ENCODE measurements around the gene ADAMTS2. TPM values are rescaled to one million over a fixed set of nuclear protein-coding genes. Genes with fewer than 3 reads are reported as not detected.

The ADAMTS2 gene
- total RNA-seq, 1 experiment from 2014 or later: 3.9 TPM

- ATAC-seq: no peak
- DNase-seq (ENCODE audit: low read depth, low spot score): no peak
- no peaks in the 10 kb centered on the region for H3K9me3 ChIP-seq (ENCODE audit: control insufficient read depth in 1 of 2, insufficient read depth in 1 of 2, low read depth in 1 of 2, low read length in 2 of 2)
- CTCF ChIA-PET: no interaction called here
- H3K9ac ChIP-seq (ENCODE audit: low read length): no peak overlapping the region
- intact Hi-C loops (cut with micrococcal nuclease): no loop called here
- no peaks in the 10 kb centered on the region for H3K27me3 ChIP-seq (ENCODE audit: insufficient read depth, low read length)
- H3K79me2 ChIP-seq (ENCODE audit: insufficient read depth, low read length): no peaks in the 10 kb centered on the region
- no TSS peak for BruUV-seq (replicated peaks)
- no peak overlapping the region for H3K4me2 ChIP-seq (ENCODE audit: low read length)
- RAD21 ChIA-PET (ENCODE audit: low non-redundant PET in 1 of 2, low total read pairs in 2 of 2, uncharacterized antibody in 2 of 2, unreplicated experiment in 2 of 2): no interaction called here
- H4K20me1 ChIP-seq (ENCODE audit: insufficient read depth): no peaks in the 10 kb centered on the region
- POLR2A ChIA-PET: no interaction called here
- no peaks in the 10 kb centered on the region for H3K36me3 ChIP-seq (ENCODE audit: control insufficient read depth in 1 of 2, insufficient read depth in 2 of 2, low read length in 2 of 2)
- no peaks in the 10 kb centered on the region for H3K9me2 ChIP-seq (ENCODE audit: insufficient read depth)
- H2AFZ ChIP-seq (ENCODE audit: low read depth, low read length, poor library complexity, severe bottlenecking): no peak overlapping the region
- no peak for TF ChIP-seq POLR2AphosphoS5 (IDR thresholded peaks at IDR 0.05; ENCODE audit: low read depth, low read length)
- no peak for TF ChIP-seq SRF (IDR thresholded peaks at IDR 0.05; ENCODE audit: low read depth)
- no peak for TF ChIP-seq YY1 (IDR thresholded peaks at IDR 0.05; ENCODE audit: extremely low read depth, insufficient replicate concordance, low read depth, low read length)
- no peak for TF ChIP-seq ZBTB33 (IDR thresholded peaks at IDR 0.05; ENCODE audit: extremely low read depth, insufficient replicate concordance, low read length)
- TF ChIP-seq SIN3A (IDR thresholded peaks at IDR 0.05; ENCODE audit: low read depth): no peak
- TF ChIP-seq MAX (IDR thresholded peaks at IDR 0.05): no peak
- no peak for TF ChIP-seq CTCF (IDR thresholded peaks at IDR 0.05 in 2 of 3, conservative IDR thresholded peaks at IDR 0.05 in 1 of 3; ENCODE audit: borderline replicate concordance in 1 of 3, insufficient read depth in 1 of 3, low read depth in 2 of 3, low read length in 2 of 3)
- TF ChIP-seq ELF1 (IDR thresholded peaks at IDR 0.05; ENCODE audit: borderline replicate concordance, low read depth): no peak
- no peak for TF ChIP-seq RAD21 (IDR thresholded peaks at IDR 0.05; ENCODE audit: low read depth)
- TF ChIP-seq SP1 (IDR thresholded peaks at IDR 0.05; ENCODE audit: low read depth): no peak
- no peak for TF ChIP-seq FOSL1 (IDR thresholded peaks at IDR 0.05; ENCODE audit: low read depth)
- no peak for TF ChIP-seq REST (IDR thresholded peaks at IDR 0.05; ENCODE audit: low read depth)
- no peak for TF ChIP-seq ATF3 (IDR thresholded peaks at IDR 0.05)
- TF ChIP-seq CBX3 (IDR thresholded peaks at IDR 0.05; ENCODE audit: low read depth): no peak
- no peak for TF ChIP-seq POLR2A (IDR thresholded peaks at IDR 0.05; ENCODE audit: borderline replicate concordance, extremely low read depth, insufficient read depth, insufficient read length)
- no peak for TF ChIP-seq EZH2 (IDR thresholded peaks at IDR 0.05)
- no peak for TF ChIP-seq JUND (IDR thresholded peaks at IDR 0.05)
- H3K4me1 ChIP-seq (ENCODE audit: control insufficient read depth in 1 of 2, insufficient read depth in 2 of 2, low read length in 2 of 2): no peaks in the 10 kb centered on the region
- no peak overlapping the region for H3K4me3 ChIP-seq (replicated peaks in 1 of 2; ENCODE audit: low read depth in 1 of 2, low read length in 2 of 2)
- H3K27ac ChIP-seq (ENCODE audit: low read depth, low read length): no peak overlapping the region
These were observed 35.2 kb upstream of the ADAMTS2 start for GRCh38 chr5:179380211-179381035.

Measured in HCT116 (cell line).